ENCODE data around the gene MYO3B. TPM values are rescaled to one million over a fixed set of nuclear protein-coding genes. Genes with fewer than 3 reads are reported as not detected.

Gene MYO3B
- total and polyA plus RNA-seq, 4 donors = 0.50 to 0.61 (median 0.53) TPM

DNA sequence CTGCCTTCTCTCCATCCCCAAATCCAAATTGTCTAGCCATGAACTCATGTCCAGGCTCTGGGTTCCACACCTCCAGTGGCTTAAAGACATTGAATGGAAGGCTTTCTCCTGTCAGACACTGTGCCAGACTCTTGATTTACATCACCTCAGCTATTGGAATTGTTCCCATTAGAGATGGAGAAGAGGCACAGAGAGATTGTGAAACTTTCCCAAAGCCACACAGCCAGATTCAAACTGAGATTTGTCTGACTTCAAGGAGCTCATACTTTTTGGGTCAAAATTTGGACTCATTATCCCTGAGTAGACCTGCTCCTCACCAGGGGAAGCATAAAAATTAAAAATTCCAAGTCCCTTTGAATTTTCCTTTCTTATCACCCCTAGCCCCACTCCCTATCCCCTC, 18.9 kb upstream of the MYO3B start:
- no peak for DNase-seq (ENCODE audit: low read depth in 4 of 6, low spot score in 6 of 6)
- Histone ChIP-seq H3K9me3 (ENCODE audit: control insufficient read depth, insufficient read depth, low read length) (no peaks in the 10 kb centered on the region), H3K4me3 (ENCODE audit: low read depth, low read length) (no peak overlapping the region), H3K27ac (ENCODE audit: low read depth, low read length) (no peak overlapping the region), H3K27me3 (ENCODE audit: control insufficient read depth, insufficient read depth, low read length) (no peaks in the 10 kb centered on the region), H3K4me1 (ENCODE audit: control insufficient read depth, insufficient read depth, low read length) (no peaks in the 10 kb centered on the region), H3K36me3 (ENCODE audit: control insufficient read depth, insufficient read depth, low read length) (no peaks in the 10 kb centered on the region)

GRCh38 chr2:170161516-170162270, 16.3 kb upstream of the MYO3B start:
- no peaks in the 10 kb centered on the region for H3K27me3 ChIP-seq (ENCODE audit: control insufficient read depth, insufficient read depth, low read length)
- H3K36me3 ChIP-seq (ENCODE audit: control insufficient read depth, insufficient read depth, low read length) = no peaks in the 10 kb centered on the region
- no peak for DNase-seq (ENCODE audit: low read depth in 4 of 6, low spot score in 6 of 6)
- no peaks in the 10 kb centered on the region for H3K4me1 ChIP-seq (ENCODE audit: control insufficient read depth, insufficient read depth, low read length)
- H3K4me3 ChIP-seq (ENCODE audit: low read depth, low read length) = no peak overlapping the region
- WGBS (ENCODE audit: insufficient coverage) = 100% methylated on average over 2 of the region's 4 CpGs
- no peak overlapping the region for H3K27ac ChIP-seq (ENCODE audit: low read depth, low read length)
- no peaks in the 10 kb centered on the region for H3K9me3 ChIP-seq (ENCODE audit: control insufficient read depth, insufficient read depth, low read length)

DNA sequence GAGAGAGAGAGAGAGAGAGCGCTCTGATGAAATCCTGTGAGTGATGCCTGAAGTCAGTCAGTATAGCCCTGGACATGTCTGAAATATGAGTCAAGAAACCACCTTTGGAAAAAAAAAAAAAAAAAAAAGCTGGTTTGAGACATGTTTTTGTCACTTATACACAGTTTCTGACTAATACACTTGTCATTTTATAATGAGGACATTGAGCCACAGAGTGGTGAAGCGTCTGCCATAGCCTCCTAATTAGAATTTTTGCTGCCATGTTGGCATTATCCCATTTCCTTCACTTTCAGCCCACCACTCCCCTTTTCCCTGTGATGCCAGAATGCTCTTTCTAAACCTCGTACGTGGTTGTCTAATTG, 15.7 kb upstream of the MYO3B start:
- WGBS (ENCODE audit: insufficient coverage) = 93% methylated on average over 2 of the region's 4 CpGs
- no peak overlapping the region for H3K4me3 ChIP-seq (ENCODE audit: low read depth, low read length)
- no peaks in the 10 kb centered on the region for H3K27me3 ChIP-seq (ENCODE audit: control insufficient read depth, insufficient read depth, low read length)
- no peaks in the 10 kb centered on the region for H3K9me3 ChIP-seq (ENCODE audit: control insufficient read depth, insufficient read depth, low read length)
- peak in 1 of 6 donors; percentile 67 for DNase-seq (ENCODE audit: low read depth in 4 of 6, low spot score in 6 of 6)
- no peaks in the 10 kb centered on the region for H3K36me3 ChIP-seq (ENCODE audit: control insufficient read depth, insufficient read depth, low read length)
- H3K27ac ChIP-seq (ENCODE audit: low read depth, low read length) = no peak overlapping the region
- no peaks in the 10 kb centered on the region for H3K4me1 ChIP-seq (ENCODE audit: control insufficient read depth, insufficient read depth, low read length)

GRCh38 chr2:170163411-170164065, 14.4 kb upstream of the MYO3B start:
- H3K36me3 ChIP-seq (ENCODE audit: control insufficient read depth, insufficient read depth, low read length) = no peaks in the 10 kb centered on the region
- H3K4me1 ChIP-seq (ENCODE audit: control insufficient read depth, insufficient read depth, low read length) = no peaks in the 10 kb centered on the region
- 14% methylated on average over 1 of the region's 6 CpGs for WGBS (ENCODE audit: insufficient coverage)
- no peaks in the 10 kb centered on the region for H3K27me3 ChIP-seq (ENCODE audit: control insufficient read depth, insufficient read depth, low read length)
- no peak overlapping the region for H3K27ac ChIP-seq (ENCODE audit: low read depth, low read length)
- H3K9me3 ChIP-seq (ENCODE audit: control insufficient read depth, insufficient read depth, low read length) = no peaks in the 10 kb centered on the region
- no peak overlapping the region for H3K4me3 ChIP-seq (ENCODE audit: low read depth, low read length)
- DNase-seq (ENCODE audit: low read depth in 4 of 6, low spot score in 6 of 6) = peak in 2 of 6 donors; percentile 70

DNA sequence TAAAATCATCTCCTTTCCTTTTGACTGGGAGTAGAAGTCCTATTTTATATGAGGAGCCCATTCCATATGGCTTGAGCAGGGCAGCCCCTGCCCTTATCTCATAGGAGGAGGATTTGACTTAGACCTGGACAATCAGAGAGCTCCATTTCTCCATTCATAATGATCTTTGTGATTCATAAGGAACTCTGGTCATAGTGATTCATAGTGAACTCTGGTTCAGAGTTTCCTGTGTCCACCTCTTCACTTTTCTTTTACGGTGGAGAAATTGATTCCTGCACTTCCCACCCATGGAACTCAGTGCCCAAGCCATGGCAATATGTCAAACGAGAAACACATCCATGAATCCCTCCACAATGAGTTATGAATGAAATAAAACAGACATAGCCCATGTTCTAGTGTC, 12.8 kb upstream of the MYO3B start:
- WGBS (ENCODE audit: insufficient coverage) = no CpG with 5 or more reads among the region's 2 CpGs
- H3K27ac ChIP-seq (ENCODE audit: low read depth, low read length) = no peak overlapping the region
- H3K4me1 ChIP-seq (ENCODE audit: control insufficient read depth, insufficient read depth, low read length) = no peaks in the 10 kb centered on the region
- H3K36me3 ChIP-seq (ENCODE audit: control insufficient read depth, insufficient read depth, low read length) = no peaks in the 10 kb centered on the region
- DNase-seq (ENCODE audit: low read depth in 4 of 6, low spot score in 6 of 6) = no peak
- no peaks in the 10 kb centered on the region for H3K27me3 ChIP-seq (ENCODE audit: control insufficient read depth, insufficient read depth, low read length)
- no peaks in the 10 kb centered on the region for H3K9me3 ChIP-seq (ENCODE audit: control insufficient read depth, insufficient read depth, low read length)
- H3K4me3 ChIP-seq (ENCODE audit: low read depth, low read length) = no peak overlapping the region

DNA sequence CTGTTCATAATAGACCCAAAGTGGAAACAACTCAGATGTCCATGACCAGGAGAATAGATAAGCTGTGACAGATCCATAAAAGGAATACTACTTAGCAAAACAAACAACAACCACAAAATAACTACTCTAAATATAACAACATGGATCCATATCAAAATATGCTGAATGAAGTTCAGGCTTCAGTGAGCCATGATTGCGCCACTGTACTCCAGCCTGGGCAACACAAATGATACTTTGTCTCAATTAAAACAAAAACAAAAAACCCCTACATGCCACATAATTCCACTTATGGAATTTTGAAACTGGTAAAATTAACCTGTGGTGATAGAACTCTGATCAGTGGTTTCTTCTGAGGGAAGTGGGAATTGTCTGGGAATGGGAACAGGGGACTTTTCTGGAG, 11.2 kb upstream of the MYO3B start:
- DNase-seq (ENCODE audit: low read depth in 4 of 6, low spot score in 6 of 6) = no peak
- H3K4me3 ChIP-seq (ENCODE audit: low read depth, low read length) = no peak overlapping the region
- no peaks in the 10 kb centered on the region for H3K36me3 ChIP-seq (ENCODE audit: control insufficient read depth, insufficient read depth, low read length)
- no peaks in the 10 kb centered on the region for H3K27me3 ChIP-seq (ENCODE audit: control insufficient read depth, insufficient read depth, low read length)
- no peaks in the 10 kb centered on the region for H3K9me3 ChIP-seq (ENCODE audit: control insufficient read depth, insufficient read depth, low read length)
- no CpG with 5 or more reads among the region's 1 CpG for WGBS (ENCODE audit: insufficient coverage)
- H3K4me1 ChIP-seq (ENCODE audit: control insufficient read depth, insufficient read depth, low read length) = no peaks in the 10 kb centered on the region
- H3K27ac ChIP-seq (ENCODE audit: low read depth, low read length) = no peak overlapping the region

GRCh38 chr2:170170281-170171040, 7.5 kb upstream of the MYO3B start:
- Histone ChIP-seq H3K27ac (ENCODE audit: low read depth, low read length) (no peak overlapping the region), H3K27me3 (ENCODE audit: control insufficient read depth, insufficient read depth, low read length) (no peaks in the 10 kb centered on the region), H3K9me3 (ENCODE audit: control insufficient read depth, insufficient read depth, low read length) (no peaks in the 10 kb centered on the region), H3K4me1 (ENCODE audit: control insufficient read depth, insufficient read depth, low read length) (no peaks in the 10 kb centered on the region), H3K36me3 (ENCODE audit: control insufficient read depth, insufficient read depth, low read length) (no peaks in the 10 kb centered on the region), H3K4me3 (ENCODE audit: low read depth, low read length) (no peak overlapping the region)
- peak in 2 of 6 donors; percentile 53 to 71 for DNase-seq (ENCODE audit: low read depth in 4 of 6, low spot score in 6 of 6)
- WGBS (ENCODE audit: insufficient coverage) = 44% methylated on average over 4 of the region's 5 CpGs

- Histone ChIP-seq H3K4me3 (ENCODE audit: low read depth, low read length) (no peak overlapping the region), H3K27ac (ENCODE audit: low read depth, low read length) (no peak overlapping the region), H3K36me3 (ENCODE audit: control insufficient read depth, insufficient read depth, low read length) (no peaks in the 10 kb centered on the region), H3K9me3 (ENCODE audit: control insufficient read depth, insufficient read depth, low read length) (no peaks in the 10 kb centered on the region), H3K27me3 (ENCODE audit: control insufficient read depth, insufficient read depth, low read length) (no peaks in the 10 kb centered on the region), H3K4me1 (ENCODE audit: control insufficient read depth, insufficient read depth, low read length) (no peaks in the 10 kb centered on the region)
- WGBS (ENCODE audit: insufficient coverage) = 54% methylated on average over 6 of the region's 6 CpGs
- DNase-seq (ENCODE audit: low read depth in 4 of 6, low spot score in 6 of 6) = no peak
Measured at GRCh38 chr2:170176212-170176611, 1.7 kb upstream of the MYO3B start.

GRCh38 chr2:170180031-170180566, 2.2 kb downstream of the MYO3B start:
- WGBS (ENCODE audit: insufficient coverage) = 50% methylated on average over 2 of the region's 3 CpGs
- H3K4me1 ChIP-seq (ENCODE audit: control insufficient read depth, insufficient read depth, low read length) = no peaks in the 10 kb centered on the region
- no peak overlapping the region for H3K4me3 ChIP-seq (ENCODE audit: low read depth, low read length)
- no peaks in the 10 kb centered on the region for H3K36me3 ChIP-seq (ENCODE audit: control insufficient read depth, insufficient read depth, low read length)
- H3K9me3 ChIP-seq (ENCODE audit: control insufficient read depth, insufficient read depth, low read length) = no peaks in the 10 kb centered on the region
- DNase-seq (ENCODE audit: low read depth in 4 of 6, low spot score in 6 of 6) = peak in 1 of 6 donors; percentile 13
- no peak overlapping the region for H3K27ac ChIP-seq (ENCODE audit: low read depth, low read length)
- no peaks in the 10 kb centered on the region for H3K27me3 ChIP-seq (ENCODE audit: control insufficient read depth, insufficient read depth, low read length)
